D721Med (cell line): ENCODE results near the gene KCNG2.

Experiments used
- DNase-seq: peaks from one replicate; pipeline ENCODE4 v3.0.0; 2011; ENCODE audit warnings: low spot score; ENCODE audit not compliant: insufficient read length
- FAIRE-seq: peaks from 2 replicates; lab custom pipeline; 2011; peaks lifted over from hg19 to GRCh38; lab: Jason Lieb, UNC
- CTCF ChIP-seq: IDR thresholded peaks from 2 replicates; pipeline ENCODE4 v1.5.1; 2012; ENCODE audit warnings: mild to moderate bottlenecking, control low read depth; ENCODE audit not compliant: insufficient read depth; ENCODE audit errors: missing control alignments

The KCNG2 gene

GRCh38 chr18:79937103-79937860, 139.5 kb downstream of the KCNG2 start:
- DNase-seq, result no peak
- FAIRE-seq, result peak; percentile 83
- TF ChIP-seq CTCF, result no peak

- no peak for TF ChIP-seq CTCF
- FAIRE-seq (no peak), DNase-seq (no peak)
Observed at GRCh38 chr18:79938196-79938595, 140.5 kb downstream of the KCNG2 start.

GRCh38 chr18:79939096-79939495, 141.4 kb downstream of the KCNG2 start:
- TF ChIP-seq CTCF, result no peak
- DNase-seq (no peak), FAIRE-seq (no peak)

- TF ChIP-seq CTCF, result no peak
- no peak for DNase-seq
- FAIRE-seq, result no peak
Observed at GRCh38 chr18:79940126-79940813, 142.5 kb downstream of the KCNG2 start.

GRCh38 chr18:79940814-79941472, 143.2 kb downstream of the KCNG2 start:
- peak; percentile 29 for FAIRE-seq
- DNase-seq, result no peak
- TF ChIP-seq CTCF, result no peak

- FAIRE-seq (peak; percentile 87), DNase-seq (no peak)
- TF ChIP-seq CTCF, result no peak
Observed at GRCh38 chr18:79941473-79942119, 143.9 kb downstream of the KCNG2 start.
